GM10847 (cell line): Measurements from ENCODE around the gene STH.

ENCODE experiments used
- POLR2A ChIP-seq: IDR thresholded peaks from 2 replicates; pipeline ENCODE4 v1.6.1; 2011; ENCODE audit not compliant: insufficient read length; ENCODE audit errors: extremely low read depth

Gene STH

DNA sequence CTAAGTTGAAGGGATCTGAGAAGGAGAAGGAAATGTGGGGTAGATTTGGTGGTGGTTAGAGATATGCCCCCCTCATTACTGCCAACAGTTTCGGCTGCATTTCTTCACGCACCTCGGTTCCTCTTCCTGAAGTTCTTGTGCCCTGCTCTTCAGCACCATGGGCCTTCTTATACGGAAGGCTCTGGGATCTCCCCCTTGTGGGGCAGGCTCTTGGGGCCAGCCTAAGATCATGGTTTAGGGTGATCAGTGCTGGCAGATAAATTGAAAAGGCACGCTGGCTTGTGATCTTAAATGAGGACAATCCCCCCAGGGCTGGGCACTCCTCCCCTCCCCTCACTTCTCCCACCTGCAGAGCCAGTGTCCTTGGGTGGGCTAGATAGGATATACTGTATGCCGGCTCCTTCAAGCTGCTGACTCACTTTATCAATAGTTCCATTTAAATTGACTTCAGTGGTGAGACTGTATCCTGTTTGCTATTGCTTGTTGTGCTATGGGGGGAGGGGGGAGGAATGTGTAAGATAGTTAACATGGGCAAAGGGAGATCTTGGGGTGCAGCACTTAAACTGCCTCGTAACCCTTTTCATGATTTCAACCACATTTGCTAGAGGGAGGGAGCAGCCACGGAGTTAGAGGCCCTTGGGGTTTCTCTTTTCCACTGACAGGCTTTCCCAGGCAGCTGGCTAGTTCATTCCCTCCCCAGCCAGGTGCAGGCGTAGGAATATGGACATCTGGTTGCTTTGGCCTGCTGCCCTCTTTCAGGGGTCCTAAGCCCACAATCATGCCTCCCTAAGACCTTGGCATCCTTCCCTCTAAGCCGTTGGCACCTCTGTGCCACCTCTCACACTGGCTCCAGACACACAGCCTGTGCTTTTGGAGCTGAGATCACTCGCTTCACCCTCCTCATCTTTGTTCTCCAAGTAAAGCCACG, 28.3 kb downstream of the STH start:
- TF ChIP-seq POLR2A = no peak

DNA sequence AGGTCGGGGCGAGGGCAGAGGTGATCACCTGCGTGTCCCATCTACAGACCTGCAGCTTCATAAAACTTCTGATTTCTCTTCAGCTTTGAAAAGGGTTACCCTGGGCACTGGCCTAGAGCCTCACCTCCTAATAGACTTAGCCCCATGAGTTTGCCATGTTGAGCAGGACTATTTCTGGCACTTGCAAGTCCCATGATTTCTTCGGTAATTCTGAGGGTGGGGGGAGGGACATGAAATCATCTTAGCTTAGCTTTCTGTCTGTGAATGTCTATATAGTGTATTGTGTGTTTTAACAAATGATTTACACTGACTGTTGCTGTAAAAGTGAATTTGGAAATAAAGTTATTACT, 28.9 kb downstream of the STH start:
- TF ChIP-seq POLR2A = no peak

DNA sequence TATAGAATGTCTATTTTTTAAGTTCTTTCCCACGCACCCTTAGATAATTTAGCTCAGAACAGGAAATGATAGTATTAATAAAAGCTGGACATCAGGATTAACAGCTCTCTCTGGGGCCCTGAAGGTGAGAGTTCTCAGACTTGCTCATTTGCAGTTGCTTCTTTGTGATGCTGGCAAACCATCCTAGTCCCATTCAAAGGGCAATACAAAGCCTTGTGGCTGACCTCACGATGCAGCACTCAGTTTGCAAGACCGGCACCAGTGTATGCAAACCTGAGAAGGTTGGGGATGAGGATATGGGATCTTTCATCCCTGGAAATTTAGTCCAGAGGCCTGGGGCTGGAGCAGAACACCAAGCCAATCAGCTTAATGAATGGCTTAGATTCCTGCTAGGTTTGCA, 29.3 kb downstream of the STH start:
- no peak for TF ChIP-seq POLR2A

DNA sequence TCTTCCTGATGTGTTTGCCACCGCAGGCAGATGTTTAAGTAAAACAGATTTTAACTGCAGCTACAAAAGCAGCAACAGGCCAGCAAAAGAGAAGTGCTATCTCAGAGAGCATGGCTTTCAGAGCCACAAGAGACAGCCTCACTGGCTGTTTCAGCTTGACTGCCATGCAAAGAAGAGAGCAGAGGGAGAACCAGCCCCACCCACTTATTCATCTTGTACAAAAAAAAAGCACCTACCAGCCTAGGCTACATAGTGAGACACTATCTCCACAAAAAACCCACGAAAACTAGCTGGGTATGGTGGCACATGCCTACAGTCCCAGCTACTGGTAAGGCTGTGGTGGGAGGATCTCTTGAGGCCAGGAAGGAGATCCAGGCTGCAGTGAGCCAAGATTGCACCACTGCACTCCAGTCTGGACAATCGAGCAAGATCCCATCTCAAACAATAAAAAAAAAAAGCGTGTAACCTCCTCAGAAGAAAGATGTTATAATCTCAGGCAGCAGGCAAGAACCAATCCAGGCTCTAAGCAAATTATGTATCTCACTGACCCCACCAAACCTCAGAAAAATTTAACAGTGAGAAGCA, 30.0 kb downstream of the STH start:
- TF ChIP-seq POLR2A = no peak

DNA sequence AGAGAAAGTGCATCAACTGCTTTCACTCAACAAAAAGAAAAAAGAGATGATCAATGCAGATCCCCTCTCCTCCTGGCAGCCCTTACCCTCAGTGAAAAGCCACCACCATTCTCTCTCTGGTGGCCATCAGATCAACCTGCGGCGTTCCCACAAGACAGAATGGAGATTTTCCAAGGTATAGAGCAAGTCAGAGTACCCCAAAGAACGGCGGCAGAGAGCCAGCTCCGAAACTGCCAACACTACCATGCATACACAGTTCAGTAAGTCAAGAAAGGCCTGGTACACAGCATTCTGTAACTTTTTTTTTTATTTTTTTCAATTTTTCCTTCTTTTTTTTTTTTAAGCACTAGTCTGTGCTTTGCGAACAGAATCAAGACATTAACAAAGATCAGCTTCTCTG, 30.6 kb downstream of the STH start:
- no peak for TF ChIP-seq POLR2A

DNA sequence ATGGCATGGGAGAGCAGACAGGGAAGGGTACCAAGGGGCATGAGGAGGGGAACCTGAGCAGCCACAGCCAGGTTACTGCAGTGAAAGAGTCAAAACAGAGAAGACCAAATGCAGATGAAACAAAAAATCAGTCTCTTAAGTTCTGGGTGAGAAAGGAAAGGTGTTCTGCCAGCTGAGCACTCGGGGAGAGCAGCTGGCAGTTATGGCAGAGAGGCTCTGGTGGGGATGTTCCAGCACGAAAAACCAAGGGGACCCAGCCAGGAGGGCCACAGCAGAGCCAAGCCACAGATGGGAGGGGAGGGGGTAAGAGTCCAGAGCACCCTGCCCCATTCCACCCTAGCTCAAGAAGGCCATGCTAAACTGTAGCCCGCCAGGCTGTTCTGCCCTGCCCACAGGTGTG, 31.7 kb downstream of the STH start:
- no peak for TF ChIP-seq POLR2A

DNA sequence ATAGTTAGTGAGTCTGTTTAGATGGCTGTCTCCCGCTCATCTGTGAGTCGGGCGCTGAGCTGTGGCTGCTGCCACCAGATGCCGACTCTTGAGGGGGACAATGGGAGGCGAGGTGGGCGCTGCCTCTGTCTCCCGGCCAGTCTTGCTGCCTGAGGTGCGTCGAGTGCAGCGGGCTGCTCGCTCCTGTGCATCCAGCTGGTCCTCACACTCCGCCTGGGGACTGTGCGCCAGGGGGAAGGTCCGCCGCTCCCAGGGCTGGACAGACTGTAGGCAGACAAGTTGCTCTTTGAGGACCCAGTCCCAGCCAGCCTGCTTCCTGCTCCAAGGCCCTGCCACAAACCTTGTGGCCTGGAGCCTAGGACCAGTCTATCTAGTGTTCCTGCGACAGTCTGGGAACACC, 32.4 kb downstream of the STH start:
- no peak for TF ChIP-seq POLR2A

DNA sequence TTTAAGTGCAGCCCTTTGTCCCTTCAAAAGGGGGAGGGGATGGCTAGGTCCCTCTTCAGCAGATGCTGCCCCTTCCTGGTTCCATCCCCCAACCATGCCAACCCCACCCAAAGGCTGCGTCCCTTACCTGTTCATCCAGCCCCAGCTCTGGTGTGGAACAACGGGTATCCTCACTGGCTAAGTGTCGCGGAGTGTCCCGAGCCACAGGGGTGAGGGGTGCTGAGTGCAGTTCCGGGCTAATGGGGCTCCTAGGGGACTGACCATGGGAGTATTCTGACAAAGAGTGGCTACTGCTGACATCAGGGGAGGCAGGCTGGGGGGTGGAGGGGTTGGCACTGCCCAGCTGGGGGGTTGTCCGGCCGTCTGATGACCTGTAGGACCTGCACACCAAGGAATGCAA, 32.9 kb downstream of the STH start:
- TF ChIP-seq POLR2A = no peak

DNA sequence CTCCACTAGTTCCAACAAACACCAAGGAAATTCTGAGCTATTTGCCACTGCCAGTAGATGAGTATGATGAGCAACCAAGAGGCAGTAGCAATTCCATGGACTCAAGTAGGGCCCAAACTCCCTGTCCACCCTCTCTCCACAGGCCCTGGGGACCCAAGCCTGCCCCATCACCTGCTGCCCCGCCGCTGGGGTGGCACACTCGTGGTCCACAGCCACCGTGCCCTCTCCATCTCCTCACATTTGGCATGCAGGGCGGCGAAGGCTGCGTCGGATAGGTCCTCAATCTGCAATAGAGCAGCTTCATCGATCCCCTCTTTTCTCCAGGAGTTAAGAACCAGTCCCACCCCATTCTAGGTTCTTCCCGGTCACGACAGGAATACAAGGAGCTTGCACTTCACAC, 33.9 kb downstream of the STH start:
- no peak for TF ChIP-seq POLR2A

DNA sequence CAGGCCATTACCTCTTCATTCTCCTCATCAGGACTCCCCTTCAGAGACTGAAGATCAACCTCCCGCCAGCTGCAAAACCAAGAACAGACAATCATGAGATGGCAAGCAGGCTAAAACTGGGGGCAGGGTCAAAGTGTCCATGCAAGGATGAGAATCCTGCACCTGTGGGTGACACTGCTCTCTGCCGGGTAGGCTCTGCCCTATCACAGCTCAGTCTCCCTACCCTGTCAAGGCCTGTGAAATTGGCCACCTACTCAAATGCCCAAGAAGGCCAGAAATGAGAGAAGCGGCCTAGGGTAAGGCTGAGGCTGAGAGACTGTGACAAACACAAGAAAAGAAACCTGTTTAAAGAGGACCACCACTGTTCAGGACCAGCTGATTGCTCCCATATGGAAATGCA, 34.3 kb downstream of the STH start:
- TF ChIP-seq POLR2A = no peak

DNA sequence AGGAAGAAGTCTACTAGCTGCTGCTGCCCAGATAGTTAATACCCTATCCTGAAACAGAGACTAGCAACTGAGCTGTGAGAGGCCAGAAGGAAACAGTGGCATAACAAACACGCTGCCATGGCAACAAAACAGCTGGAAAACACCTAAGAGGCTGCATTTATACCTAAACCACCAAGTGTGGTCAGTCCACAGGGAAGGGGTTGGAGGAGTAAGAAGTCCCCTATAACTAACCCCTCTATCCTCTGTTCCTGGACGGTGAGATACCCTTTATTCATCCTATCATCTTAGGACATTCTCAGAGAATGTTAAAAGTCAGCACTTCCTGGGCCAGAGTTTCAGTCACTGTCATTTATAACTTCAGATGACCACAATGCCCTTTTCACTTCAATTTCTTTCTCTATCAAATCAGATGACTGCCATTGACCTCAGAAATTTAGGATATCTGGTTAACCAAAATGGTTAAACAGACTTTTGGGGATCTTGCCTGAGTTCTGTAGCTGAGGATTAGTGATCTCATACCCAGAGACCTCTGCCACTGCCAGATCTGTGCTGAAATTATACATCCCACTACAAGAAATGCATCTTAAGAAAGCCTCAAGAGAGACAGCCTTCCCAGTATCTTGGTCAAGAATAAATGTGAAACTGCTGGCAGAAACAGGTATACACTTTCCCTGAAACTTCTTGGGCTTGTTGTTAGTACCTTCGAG, 36.2 kb downstream of the STH start:
- TF ChIP-seq POLR2A = no peak

DNA sequence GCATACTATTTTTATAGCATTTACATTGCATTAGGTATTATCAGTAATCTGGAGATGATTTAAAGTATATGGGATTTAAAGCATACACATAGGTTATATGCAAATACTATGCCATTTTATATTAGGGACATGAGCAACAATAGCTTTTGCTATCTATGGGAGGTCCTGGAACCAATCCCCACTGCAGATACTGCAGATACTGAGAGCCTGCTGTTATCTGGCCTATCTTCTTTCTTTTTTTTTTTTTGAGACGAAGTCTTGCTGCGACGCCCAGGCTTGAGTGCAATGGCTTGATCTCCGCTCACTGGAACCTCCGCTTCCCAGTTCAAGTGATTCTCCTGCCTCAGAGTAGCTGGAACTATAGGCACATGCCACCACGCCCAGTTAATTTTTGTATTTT, 37.4 kb downstream of the STH start:
- TF ChIP-seq POLR2A = no peak

DNA sequence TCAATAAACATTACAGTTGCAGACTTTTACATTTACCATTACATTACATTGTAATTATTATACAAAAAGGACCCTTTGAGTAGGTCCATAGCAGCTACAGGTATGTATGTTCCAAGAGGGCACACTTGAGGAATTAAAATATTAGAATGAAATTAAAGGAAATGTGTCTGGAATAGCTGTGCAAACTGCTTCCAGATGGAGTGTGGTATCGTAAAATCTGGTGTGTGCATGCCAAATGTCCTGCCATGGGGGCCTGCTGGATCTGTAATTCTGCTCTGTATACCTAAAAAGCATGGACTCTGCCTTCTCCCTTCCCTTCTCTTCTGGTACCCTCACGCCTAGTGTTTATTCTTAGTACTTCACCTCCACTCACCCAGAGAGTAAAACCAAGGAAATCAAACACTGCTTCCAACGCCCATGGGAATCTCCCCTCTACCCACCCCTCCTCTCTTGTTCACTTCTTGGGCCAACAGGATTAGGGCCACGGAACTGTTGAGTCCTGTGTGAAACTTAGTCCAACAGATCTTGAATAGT, 38.7 kb downstream of the STH start:
- TF ChIP-seq POLR2A = no peak

DNA sequence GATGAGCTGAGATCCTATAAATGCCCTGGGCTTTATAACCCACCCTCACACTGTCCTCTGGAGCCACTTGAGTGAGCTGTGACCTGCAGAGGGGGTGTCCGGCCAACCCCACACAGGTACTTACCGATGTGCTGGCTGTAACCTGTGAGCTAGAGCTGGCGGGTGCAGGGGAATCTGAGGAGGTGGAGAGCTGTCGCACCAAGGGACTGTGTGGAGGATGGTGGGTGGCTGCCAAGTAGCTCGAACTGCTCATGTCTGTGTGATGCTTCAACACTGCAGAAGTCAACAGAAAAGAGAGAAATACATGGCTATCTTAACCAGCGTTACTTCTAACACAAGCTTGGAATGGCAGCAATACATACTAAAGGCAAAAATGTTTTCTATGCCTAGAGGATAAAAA, 39.4 kb downstream of the STH start:
- no peak for TF ChIP-seq POLR2A

DNA sequence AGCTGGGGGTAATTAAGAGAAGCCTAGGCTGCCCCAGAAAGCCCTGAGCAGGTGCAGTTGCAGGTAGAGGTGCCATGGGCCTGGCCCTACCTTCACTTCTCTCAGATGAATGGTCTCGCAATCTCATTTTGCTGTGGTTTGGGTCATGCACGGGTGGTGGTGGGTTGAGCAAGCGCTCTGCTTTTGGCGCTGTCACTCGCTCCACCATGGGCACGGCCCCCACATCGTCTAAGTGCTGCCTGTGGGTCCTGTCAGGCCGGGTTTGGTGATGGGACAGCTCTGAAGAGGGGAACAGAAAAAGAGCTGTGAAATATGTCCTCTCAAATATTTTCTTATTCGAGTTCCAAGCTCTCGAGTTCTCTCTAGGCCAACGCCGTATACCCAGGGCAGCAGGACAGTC, 39.9 kb downstream of the STH start:
- TF ChIP-seq POLR2A = no peak

DNA sequence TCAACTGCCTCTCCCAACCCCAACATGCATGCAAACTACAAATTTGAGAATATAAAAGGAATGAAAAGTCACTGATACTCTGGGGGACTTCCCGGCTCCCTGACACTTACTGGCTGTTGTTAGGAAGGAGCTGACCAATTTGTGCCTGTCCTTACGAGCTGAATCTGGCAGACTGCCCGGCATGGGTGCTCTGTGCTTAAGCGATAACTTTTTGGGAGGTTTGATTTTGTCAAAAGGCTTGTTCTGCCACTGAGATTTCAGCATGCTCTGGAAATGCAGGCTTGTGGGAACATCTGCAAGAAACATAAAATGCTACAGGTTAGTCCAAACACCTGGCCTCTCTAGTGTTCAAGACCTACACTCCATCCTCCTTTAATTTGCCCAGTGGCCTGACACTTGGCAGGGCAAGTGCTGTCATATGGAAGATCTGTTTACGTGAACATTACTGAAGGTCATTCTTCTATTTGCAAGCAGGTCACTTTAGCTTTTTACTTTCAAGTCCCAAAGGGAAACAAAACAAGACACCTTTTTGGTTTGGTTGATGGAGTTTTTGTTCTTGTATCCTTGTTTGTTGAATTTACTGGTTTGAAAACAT, 40.6 kb downstream of the STH start:
- TF ChIP-seq POLR2A = no peak
